Measurements from ENCODE around the gene PRR12.
"Not testable (repeated sequence)": the region's sequence is repeated elsewhere in the genome, so short reads cannot be mapped to it uniquely, and the experiment has no call there.

Gene PRR12

GRCh38 chr19:49593233-49594113 is 2.5 kb downstream of the PRR12 start:
- DNase-seq = peak; percentile 92

- DNase-seq = no peak
Observed at GRCh38 chr19:49594157-49594992, 3.4 kb downstream of the PRR12 start.

- no peak for DNase-seq
Observed at GRCh38 chr19:49594993-49595818, 4.2 kb downstream of the PRR12 start.

GRCh38 chr19:49595819-49596404 is 4.9 kb downstream of the PRR12 start:
- DNase-seq = no peak

- no peak for DNase-seq
Observed at GRCh38 chr19:49596407-49596806, 5.4 kb downstream of the PRR12 start.

GRCh38 chr19:49596954-49597702 is 6.1 kb downstream of the PRR12 start:
- DNase-seq = no peak

- no peak for DNase-seq
Observed at GRCh38 chr19:49597703-49597974, 6.7 kb downstream of the PRR12 start.

- no peak for DNase-seq
Observed at GRCh38 chr19:49599378-49600295, 8.7 kb downstream of the PRR12 start.

GRCh38 chr19:49601482-49602038 is 10.6 kb downstream of the PRR12 start:
- no peak for DNase-seq

GRCh38 chr19:49602806-49603205 is 11.8 kb downstream of the PRR12 start:
- no peak for DNase-seq

- DNase-seq = no peak
Observed at GRCh38 chr19:49605605-49606004, 14.6 kb downstream of the PRR12 start.

- DNase-seq = no peak
Observed at GRCh38 chr19:49609499-49610092, 18.6 kb downstream of the PRR12 start.

GRCh38 chr19:49613374-49613773 is 22.4 kb downstream of the PRR12 start:
- no peak for DNase-seq

- no peak for DNase-seq
Observed at GRCh38 chr19:49614096-49614833, 23.3 kb downstream of the PRR12 start.

GRCh38 chr19:49615861-49616260 is 24.9 kb downstream of the PRR12 start:
- no peak for DNase-seq

- no peak for DNase-seq
Observed at GRCh38 chr19:49616532-49616931, 25.6 kb downstream of the PRR12 start.

GRCh38 chr19:49616945-49617344 is 26.0 kb downstream of the PRR12 start:
- no peak for DNase-seq

GRCh38 chr19:49617860-49618259 is 26.9 kb downstream of the PRR12 start:
- DNase-seq = not testable (repeated sequence)

Measured in activated CD4-positive, CD25-positive, alpha-beta regulatory T cell treated with anti-CD3 and anti-CD28 coated beads, Interleukin-2, amount 50 U/mL, for 72 hours (primary cell).